Bronchial epithelial cell (primary cell): ENCODE results near the gene CADM3. TPM values are rescaled to one million over a fixed set of nuclear protein-coding genes. Genes with fewer than 3 reads are reported as not detected.

ENCODE experiments used
- DNase-seq: peaks from one replicate; pipeline ENCODE4 v3.0.0-alpha.2; 2010; ENCODE audit warnings: low read depth
- FAIRE-seq: peaks from 2 replicates; lab custom pipeline; 2011; peaks lifted over from hg19 to GRCh38; lab: Jason Lieb, UNC
- H3K27me3 ChIP-seq: 2 replicates; pipeline ENCODE4 v1.5.1; 2011; ENCODE audit warnings: low read length; ENCODE audit not compliant: control insufficient read depth, insufficient read depth
- H3K36me3 ChIP-seq: 2 replicates; pipeline ENCODE4 v1.5.1; 2011; ENCODE audit warnings: low read length; ENCODE audit not compliant: control insufficient read depth, insufficient read depth
- H3K4me3 ChIP-seq: 2 replicates; pipeline ENCODE4 v1.5.1; 2011; ENCODE audit warnings: mild to moderate bottlenecking, low read depth, low read length, control low read depth
- total RNA-seq: library from RNA; depleted of rRNA; stranded (reverse); fragments of >200 nt; gene quantifications from 2 replicates; pipeline ENCODE4 v1.2.1, GENCODE V29; 2014
- TF ChIP-seq, protein P1 (sequence below): IDR thresholded peaks from 2 replicates; pipeline ENCODE4 v1.5.1; 2011; ENCODE audit warnings: mild to moderate bottlenecking, moderate library complexity, low read length, control low read depth, inconsistent platforms; ENCODE audit not compliant: insufficient read depth, severe bottlenecking

The CADM3 gene
- total RNA-seq, 1 donor from 2014 or later, result not detected

DNA sequence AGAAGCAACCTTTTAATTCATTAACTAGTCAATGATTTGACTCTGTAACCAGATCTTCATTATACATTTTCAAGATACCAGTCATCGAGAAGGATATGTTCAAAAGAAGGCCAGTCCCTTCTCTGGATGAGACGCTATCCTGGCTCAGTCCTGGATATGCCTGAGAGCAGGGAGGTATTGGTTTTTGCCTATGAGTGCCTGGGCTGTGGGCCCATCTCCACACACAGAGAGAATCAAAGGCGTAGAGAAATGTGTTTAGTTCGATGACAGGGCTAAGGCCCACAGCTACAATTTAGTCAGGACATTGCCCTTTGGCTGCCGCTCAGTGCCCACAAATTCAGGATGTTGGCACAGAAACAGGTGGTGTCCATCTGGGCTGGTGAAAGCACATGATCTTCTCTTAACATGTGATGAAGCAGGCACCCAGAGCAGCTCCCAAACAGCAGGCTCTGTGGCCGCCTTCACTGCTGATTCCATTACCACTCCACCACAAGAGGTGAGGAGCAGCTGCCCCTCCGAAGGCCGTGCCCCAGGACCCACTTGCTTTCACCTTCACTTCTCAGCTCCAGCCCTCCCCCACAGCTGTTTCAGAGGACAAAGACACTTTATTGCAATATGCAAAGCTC lies 58.0 kb downstream of the CADM3 start:
- no peaks in the 10 kb centered on the region for H3K27me3 ChIP-seq
- peak; percentile 43 for FAIRE-seq
- TF ChIP-seq, protein P1, sequence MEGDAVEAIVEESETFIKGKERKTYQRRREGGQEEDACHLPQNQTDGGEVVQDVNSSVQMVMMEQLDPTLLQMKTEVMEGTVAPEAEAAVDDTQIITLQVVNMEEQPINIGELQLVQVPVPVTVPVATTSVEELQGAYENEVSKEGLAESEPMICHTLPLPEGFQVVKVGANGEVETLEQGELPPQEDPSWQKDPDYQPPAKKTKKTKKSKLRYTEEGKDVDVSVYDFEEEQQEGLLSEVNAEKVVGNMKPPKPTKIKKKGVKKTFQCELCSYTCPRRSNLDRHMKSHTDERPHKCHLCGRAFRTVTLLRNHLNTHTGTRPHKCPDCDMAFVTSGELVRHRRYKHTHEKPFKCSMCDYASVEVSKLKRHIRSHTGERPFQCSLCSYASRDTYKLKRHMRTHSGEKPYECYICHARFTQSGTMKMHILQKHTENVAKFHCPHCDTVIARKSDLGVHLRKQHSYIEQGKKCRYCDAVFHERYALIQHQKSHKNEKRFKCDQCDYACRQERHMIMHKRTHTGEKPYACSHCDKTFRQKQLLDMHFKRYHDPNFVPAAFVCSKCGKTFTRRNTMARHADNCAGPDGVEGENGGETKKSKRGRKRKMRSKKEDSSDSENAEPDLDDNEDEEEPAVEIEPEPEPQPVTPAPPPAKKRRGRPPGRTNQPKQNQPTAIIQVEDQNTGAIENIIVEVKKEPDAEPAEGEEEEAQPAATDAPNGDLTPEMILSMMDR, result no peak
- DNase-seq, result no peak
- H3K4me3 ChIP-seq, result no peak overlapping the region
- H3K36me3 ChIP-seq, result no peaks in the 10 kb centered on the region

DNA sequence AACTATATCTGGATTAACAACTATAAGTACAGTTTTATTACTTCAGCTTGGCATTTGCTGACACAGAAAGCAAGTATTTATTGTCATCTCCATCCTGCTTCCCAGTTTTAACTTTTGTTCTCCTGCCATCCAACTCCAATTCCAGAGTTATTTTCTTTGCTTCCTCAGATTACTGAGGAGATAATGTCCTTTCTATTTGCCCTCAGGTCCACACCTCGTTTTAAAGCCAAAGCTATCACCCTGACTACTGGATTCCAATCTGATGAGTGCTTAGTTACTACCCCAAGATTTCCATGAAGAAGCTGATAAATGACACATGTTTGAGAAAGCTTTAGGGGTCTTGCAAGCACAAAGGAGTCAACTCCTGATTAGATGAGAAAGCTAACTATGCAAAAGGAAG lies 58.5 kb downstream of the CADM3 start:
- no peak for FAIRE-seq
- TF ChIP-seq, protein P1, result no peak
- Histone ChIP-seq H3K27me3 (no peaks in the 10 kb centered on the region), H3K36me3 (no peaks in the 10 kb centered on the region), H3K4me3 (no peak overlapping the region)
- DNase-seq, result peak; percentile 60

DNA sequence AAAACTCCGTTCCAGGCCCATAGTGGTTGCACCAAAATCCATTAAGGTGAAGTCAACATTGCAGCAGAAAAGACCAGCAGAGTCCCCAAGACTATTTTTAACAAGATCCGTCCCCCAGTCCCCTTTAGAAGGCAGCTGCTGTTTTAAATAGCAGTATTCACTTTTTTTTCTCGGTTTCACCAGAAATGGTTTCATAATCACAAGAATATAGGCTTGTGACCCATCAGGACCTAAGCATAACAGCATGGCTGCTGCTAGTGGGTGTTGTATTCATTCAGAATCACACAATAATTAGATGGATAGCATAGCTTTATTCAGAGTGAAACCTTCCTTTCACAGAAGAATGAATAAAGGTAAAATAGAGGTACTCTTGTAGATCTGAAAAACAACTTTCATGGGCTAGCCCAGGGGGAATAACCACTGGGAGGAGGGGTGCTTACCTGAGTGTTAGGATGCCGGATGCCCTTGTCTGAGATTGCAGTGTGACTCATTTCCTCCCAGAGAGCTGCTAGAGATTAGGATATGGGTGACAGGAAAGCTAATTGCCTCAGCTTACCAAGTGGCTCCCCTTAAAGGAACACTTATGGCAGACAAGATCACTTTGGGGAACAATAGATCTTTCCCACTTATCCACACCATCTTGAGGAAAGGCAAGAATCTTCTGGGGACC lies 68.3 kb downstream of the CADM3 start:
- peak; percentile 73 for DNase-seq
- FAIRE-seq, result peak; percentile 70
- TF ChIP-seq, protein P1, result no peak
- Histone ChIP-seq H3K27me3 (no peaks in the 10 kb centered on the region), H3K4me3 (no peak overlapping the region), H3K36me3 (no peaks in the 10 kb centered on the region)

DNA sequence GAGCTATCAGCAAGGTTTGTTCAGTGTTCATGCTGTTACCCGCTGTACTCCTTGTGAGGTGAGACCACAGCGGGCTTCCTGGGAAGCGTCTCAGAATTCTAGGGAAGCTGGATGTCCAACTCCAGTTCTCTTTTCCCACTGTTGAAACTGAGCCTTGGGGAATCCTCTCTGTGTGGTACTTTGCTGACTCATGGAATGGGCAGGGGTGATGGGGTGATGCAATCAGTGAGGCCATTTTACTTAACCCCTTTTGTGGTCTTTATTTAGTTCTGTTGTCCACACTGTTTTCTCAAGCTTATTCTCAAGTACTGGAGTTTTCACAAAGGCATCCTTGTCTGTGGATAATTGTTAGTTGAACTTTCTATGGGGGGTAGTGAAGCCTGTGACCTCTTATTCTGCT lies 75.9 kb downstream of the CADM3 start:
- TF ChIP-seq, protein P1, result no peak
- DNase-seq (peak; percentile 28), FAIRE-seq (peak; percentile 66)
- Histone ChIP-seq H3K36me3 (no peaks in the 10 kb centered on the region), H3K27me3 (no peaks in the 10 kb centered on the region), H3K4me3 (no peak overlapping the region)

DNA sequence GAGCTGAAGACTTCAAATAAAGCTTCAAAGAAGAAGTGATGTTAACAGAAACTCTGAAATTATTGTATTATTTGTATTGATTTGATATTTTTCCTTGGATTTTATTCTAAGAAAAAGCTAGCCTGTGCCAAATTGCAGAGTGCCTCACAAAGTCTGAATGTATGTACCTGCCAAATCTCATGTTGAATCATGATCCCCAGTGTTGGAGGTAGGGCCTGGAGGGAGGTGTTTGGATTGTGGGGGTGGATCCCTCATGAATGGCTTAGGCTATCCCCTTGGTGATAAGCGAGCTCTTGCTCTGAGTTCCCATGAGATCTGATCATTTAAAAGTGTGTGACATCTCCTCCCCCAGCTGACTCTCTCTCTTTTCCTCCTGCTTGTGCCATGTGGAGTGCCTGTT lies 76.9 kb downstream of the CADM3 start:
- no peaks in the 10 kb centered on the region for H3K27me3 ChIP-seq
- no peak for FAIRE-seq
- DNase-seq, result peak; percentile 69
- TF ChIP-seq, protein P1, result no peak
- no peaks in the 10 kb centered on the region for H3K36me3 ChIP-seq
- no peak overlapping the region for H3K4me3 ChIP-seq
